Stomach (tissue), 4 donors: ENCODE results near the gene WDR18.

ENCODE experiments used
- EP300 ChIP-seq: sonication (generic); formaldehyde crosslinking; IDR thresholded peaks from one replicate; pipeline ENCODE4 v1.6.1; 2017; ENCODE audit warnings: antibody characterized with exemption
- POLR2AphosphoS5 ChIP-seq, 3 donors: sonication (generic); formaldehyde crosslinking; IDR thresholded peaks; one replicate each; pipeline ENCODE4 v1.6.1; 2016; ENCODE audit warnings: antibody characterized with exemption in 3 of 3
- TF ChIP-seq, protein P1 (sequence below), 7 experiments: fragments of 450-650 bp in 4 of 7; fragments of 200-600 bp in 3 of 7; sonication (generic) in 3 of 7; IDR thresholded peaks; one replicate each; pipeline ENCODE4 v1.5.1; 2016 to 2019; ENCODE audit warnings: antibody characterized with exemption in 7 of 7, control low read depth in 2 of 7, mild to moderate bottlenecking in 1 of 7

DNA sequence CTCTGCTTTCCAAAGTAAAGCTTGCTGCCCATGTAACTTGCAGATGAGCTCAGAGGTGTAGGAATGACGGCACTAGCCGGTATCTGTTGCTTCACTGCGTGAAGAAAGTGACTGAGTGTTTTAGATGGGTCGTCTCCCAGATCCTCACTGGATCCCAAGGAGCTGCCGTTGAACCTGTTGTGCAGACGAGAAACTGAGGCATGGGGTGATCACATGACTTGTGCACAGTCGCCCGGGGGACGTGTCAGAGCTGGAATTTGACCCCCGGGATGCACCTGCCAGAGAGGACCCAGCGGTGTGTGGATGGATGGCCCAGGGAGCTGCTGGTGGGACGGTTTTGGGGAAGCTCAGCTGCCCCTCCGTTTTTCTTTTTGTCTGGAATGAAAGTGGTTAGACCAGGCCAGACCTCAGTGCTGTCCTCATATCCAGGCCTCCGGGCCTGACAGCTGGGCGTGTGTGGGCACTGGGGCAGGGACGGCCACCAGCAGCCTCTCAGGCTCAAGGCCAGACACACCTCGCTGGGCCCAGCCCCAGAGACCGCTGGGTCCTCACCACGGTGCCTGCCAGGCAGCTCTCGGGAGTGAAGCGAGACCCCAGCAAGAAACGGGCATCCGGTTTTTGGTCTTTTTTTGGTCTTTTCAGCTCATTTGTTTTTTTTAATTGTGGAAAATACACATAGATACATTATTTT lies 45.8 kb upstream of the WDR18 start:
- TF ChIP-seq EP300 (no peak), POLR2AphosphoS5 (IDR thresholded peaks at IDR 0.05) (no peak)
- TF ChIP-seq, protein P1, sequence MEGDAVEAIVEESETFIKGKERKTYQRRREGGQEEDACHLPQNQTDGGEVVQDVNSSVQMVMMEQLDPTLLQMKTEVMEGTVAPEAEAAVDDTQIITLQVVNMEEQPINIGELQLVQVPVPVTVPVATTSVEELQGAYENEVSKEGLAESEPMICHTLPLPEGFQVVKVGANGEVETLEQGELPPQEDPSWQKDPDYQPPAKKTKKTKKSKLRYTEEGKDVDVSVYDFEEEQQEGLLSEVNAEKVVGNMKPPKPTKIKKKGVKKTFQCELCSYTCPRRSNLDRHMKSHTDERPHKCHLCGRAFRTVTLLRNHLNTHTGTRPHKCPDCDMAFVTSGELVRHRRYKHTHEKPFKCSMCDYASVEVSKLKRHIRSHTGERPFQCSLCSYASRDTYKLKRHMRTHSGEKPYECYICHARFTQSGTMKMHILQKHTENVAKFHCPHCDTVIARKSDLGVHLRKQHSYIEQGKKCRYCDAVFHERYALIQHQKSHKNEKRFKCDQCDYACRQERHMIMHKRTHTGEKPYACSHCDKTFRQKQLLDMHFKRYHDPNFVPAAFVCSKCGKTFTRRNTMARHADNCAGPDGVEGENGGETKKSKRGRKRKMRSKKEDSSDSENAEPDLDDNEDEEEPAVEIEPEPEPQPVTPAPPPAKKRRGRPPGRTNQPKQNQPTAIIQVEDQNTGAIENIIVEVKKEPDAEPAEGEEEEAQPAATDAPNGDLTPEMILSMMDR (IDR thresholded peaks at IDR 0.05): no peak
